HepG2 (cell line): ENCODE results near the gene CBX2. TPM values are rescaled to one million over a fixed set of nuclear protein-coding genes. Genes with fewer than 3 reads are reported as not detected.

ENCODE experiments used
- CBX5 ChIP-seq: sonication (generic); formaldehyde crosslinking; IDR thresholded peaks from 2 replicates; pipeline ENCODE4 v1.4.0; 2020; ENCODE audit warnings: missing genetic modification reagents, borderline replicate concordance
- NCOR1 ChIP-seq: fragments of 200-600 bp; sonication (generic); IDR thresholded peaks from 2 replicates; pipeline ENCODE4 v1.7.0; 2017; ENCODE audit warnings: antibody characterized with exemption, low read length, borderline replicate concordance
- SOX6 ChIP-seq, 2 experiments: fragments of 450-650 bp in 1 of 2; sonication (generic) in 1 of 2; formaldehyde crosslinking in 1 of 2; IDR thresholded peaks; 2 replicates each; pipeline versions ENCODE4 v1.4.0 to v1.6.1; 2017 to 2020; ENCODE audit warnings: antibody characterized with exemption in 1 of 2, mild to moderate bottlenecking in 1 of 2, missing genetic modification reagents in 1 of 2
- TAF15 ChIP-seq: fragments of 200-400 bp; formaldehyde crosslinking; IDR thresholded peaks from one replicate; pipeline ENCODE4 v1.6.1; 2018; ENCODE audit warnings: mild to moderate bottlenecking, low read depth, low read length; ENCODE audit not compliant: poor library complexity, severe bottlenecking
- TBX3 ChIP-seq: fragments of 450-650 bp; IDR thresholded peaks from 2 replicates; pipeline ENCODE4 v1.6.1; 2017; ENCODE audit warnings: antibody characterized with exemption, mild to moderate bottlenecking, inconsistent platforms, borderline replicate concordance
- ZNF788 ChIP-seq: sonication (generic); formaldehyde crosslinking; IDR thresholded peaks from 2 replicates; pipeline ENCODE4 v1.5.0; 2020; ENCODE audit warnings: mild to moderate bottlenecking, missing genetic modification reagents, borderline replicate concordance
- polyA plus RNA-seq, 8 experiments: library from polyadenylated mRNA; depleted of rRNA in 3 of 8; stranded (reverse) in 7 of 8; unstranded in 1 of 8; fragments of >200 nt; fragmentation: Illumina TruSeq in 4 of 8; extraction: Trizol in 4 of 8; gene quantifications; 2 replicates each; pipeline versions ENCODE4 v1.2.1 to v1.2.3, GENCODE V29; 2011 to 2016; ENCODE audit warnings: low read depth in 4 of 8, missing spikeins in 1 of 8, mixed read lengths in 1 of 8; ENCODE audit not compliant: insufficient read depth in 1 of 8
- total RNA-seq, 5 experiments: library from RNA; depleted of rRNA; stranded (reverse); fragments of >200 nt; fragmentation: Illumina TruSeq; extraction: Trizol; gene quantifications; 2 replicates each; pipeline ENCODE4 v1.2.3, GENCODE V29; 2016; ENCODE audit warnings: low read depth in 1 of 5
- TF ChIP-seq, protein P1 (sequence below): sonication (generic); formaldehyde crosslinking; IDR thresholded peaks from 2 replicates; pipeline ENCODE4 v1.5.1; 2020; ENCODE audit warnings: mild to moderate bottlenecking, missing genetic modification reagents, moderate library complexity
- TF ChIP-seq, protein P2 (sequence below): sonication (generic); formaldehyde crosslinking; IDR thresholded peaks from 2 replicates; pipeline ENCODE4 v1.4.0; 2020; ENCODE audit warnings: missing genetic modification reagents
- TF ChIP-seq, protein P3 (sequence below): sonication (generic); formaldehyde crosslinking; IDR thresholded peaks from 2 replicates; pipeline ENCODE4 v1.4.0; 2020; ENCODE audit warnings: missing genetic modification reagents
- TF ChIP-seq, protein P4 (sequence below): sonication (generic); formaldehyde crosslinking; IDR thresholded peaks from 2 replicates; pipeline ENCODE4 v1.8.0; 2022; ENCODE audit warnings: mild to moderate bottlenecking, missing genetic modification reagents, moderate library complexity
- TF ChIP-seq, protein P5 (sequence below): sonication (generic); formaldehyde crosslinking; IDR thresholded peaks from 2 replicates; pipeline ENCODE4 v1.8.0; 2022; ENCODE audit warnings: missing genetic modification reagents, mild to moderate bottlenecking, inconsistent platforms, borderline replicate concordance
- TF ChIP-seq, protein P6 (sequence below): fragments of 450-650 bp; IDR thresholded peaks from 2 replicates; pipeline ENCODE4 v1.6.1; 2016
- TF ChIP-seq, protein P7 (sequence below): sonication (generic); formaldehyde crosslinking; IDR thresholded peaks from 2 replicates; pipeline ENCODE4 v1.4.0; 2020; ENCODE audit warnings: missing genetic modification reagents

Gene CBX2
- total and polyA plus RNA-seq, 2 of the 13 experiments (the other 11 are each of a cell fraction or from before 2014, with no cell fraction given) = 14.5 to 31.1 TPM

DNA sequence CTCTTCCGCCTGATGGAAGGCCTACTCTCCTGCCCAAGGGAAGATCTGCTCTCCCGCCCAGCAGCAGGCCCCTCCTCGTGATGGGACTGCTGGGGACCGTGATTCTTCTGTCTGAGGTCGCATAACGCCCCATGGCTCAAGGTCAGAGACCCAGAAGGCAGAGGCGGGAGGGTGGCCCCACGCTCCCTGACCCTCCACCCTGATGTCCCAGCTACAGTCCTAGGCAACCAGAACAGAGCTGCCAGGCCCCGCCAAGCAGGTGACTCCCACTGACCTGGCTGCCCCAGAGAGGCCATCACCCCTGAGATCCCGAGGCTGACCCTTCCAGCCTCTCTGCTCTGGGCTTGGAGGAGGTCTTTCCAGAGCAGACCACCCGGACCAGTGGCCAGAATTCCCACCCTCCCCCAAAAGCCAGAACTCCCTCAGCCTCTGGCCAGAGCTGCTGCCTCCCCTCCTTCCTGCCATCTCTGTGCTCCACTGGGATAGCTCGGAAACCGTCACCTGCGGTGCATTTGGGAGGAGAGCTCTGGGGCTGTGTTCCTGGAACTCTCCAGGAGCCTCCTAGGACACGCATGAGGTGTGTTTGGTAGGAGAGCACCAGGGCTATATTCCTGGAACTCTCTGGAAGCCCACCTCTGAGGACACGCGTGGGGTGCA is 39.9 kb upstream of the CBX2 start (continued):
- TF ChIP-seq, protein P1, sequence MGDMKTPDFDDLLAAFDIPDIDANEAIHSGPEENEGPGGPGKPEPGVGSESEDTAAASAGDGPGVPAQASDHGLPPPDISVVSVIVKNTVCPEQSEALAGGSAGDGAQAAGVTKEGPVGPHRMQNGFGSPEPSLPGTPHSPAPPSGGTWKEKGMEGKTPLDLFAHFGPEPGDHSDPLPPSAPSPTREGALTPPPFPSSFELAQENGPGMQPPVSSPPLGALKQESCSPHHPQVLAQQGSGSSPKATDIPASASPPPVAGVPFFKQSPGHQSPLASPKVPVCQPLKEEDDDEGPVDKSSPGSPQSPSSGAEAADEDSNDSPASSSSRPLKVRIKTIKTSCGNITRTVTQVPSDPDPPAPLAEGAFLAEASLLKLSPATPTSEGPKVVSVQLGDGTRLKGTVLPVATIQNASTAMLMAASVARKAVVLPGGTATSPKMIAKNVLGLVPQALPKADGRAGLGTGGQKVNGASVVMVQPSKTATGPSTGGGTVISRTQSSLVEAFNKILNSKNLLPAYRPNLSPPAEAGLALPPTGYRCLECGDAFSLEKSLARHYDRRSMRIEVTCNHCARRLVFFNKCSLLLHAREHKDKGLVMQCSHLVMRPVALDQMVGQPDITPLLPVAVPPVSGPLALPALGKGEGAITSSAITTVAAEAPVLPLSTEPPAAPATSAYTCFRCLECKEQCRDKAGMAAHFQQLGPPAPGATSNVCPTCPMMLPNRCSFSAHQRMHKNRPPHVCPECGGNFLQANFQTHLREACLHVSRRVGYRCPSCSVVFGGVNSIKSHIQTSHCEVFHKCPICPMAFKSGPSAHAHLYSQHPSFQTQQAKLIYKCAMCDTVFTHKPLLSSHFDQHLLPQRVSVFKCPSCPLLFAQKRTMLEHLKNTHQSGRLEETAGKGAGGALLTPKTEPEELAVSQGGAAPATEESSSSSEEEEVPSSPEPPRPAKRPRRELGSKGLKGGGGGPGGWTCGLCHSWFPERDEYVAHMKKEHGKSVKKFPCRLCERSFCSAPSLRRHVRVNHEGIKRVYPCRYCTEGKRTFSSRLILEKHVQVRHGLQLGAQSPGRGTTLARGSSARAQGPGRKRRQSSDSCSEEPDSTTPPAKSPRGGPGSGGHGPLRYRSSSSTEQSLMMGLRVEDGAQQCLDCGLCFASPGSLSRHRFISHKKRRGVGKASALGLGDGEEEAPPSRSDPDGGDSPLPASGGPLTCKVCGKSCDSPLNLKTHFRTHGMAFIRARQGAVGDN (CRISPR knock-in tag) = peak; percentile 73
- TF ChIP-seq, protein P2, sequence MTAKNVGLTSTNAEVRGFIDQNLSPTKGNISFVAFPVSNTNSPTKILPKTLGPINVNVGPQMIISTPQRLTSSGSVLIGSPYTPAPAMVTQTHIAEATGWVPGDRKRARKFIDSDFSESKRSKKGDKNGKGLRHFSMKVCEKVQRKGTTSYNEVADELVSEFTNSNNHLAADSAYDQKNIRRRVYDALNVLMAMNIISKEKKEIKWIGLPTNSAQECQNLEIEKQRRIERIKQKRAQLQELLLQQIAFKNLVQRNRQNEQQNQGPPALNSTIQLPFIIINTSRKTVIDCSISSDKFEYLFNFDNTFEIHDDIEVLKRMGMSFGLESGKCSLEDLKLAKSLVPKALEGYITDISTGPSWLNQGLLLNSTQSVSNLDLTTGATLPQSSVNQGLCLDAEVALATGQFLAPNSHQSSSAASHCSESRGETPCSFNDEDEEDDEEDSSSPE (CRISPR knock-in tag) = no peak
- TF ChIP-seq, protein P3, sequence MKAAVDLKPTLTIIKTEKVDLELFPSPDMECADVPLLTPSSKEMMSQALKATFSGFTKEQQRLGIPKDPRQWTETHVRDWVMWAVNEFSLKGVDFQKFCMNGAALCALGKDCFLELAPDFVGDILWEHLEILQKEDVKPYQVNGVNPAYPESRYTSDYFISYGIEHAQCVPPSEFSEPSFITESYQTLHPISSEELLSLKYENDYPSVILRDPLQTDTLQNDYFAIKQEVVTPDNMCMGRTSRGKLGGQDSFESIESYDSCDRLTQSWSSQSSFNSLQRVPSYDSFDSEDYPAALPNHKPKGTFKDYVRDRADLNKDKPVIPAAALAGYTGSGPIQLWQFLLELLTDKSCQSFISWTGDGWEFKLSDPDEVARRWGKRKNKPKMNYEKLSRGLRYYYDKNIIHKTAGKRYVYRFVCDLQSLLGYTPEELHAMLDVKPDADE = no peak
- TF ChIP-seq, protein P4, sequence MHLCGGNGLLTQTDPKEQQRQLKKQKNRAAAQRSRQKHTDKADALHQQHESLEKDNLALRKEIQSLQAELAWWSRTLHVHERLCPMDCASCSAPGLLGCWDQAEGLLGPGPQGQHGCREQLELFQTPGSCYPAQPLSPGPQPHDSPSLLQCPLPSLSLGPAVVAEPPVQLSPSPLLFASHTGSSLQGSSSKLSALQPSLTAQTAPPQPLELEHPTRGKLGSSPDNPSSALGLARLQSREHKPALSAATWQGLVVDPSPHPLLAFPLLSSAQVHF (CRISPR knock-in tag) = no peak
- TF ChIP-seq SOX6 (IDR thresholded peaks at IDR 0.05) (no peak), SOX6 (CRISPR knock-in tag; IDR thresholded peaks at IDR 0.05) (no peak), CBX5 (CRISPR knock-in tag) (no peak), TBX3 (no peak), NCOR1 (peak; percentile 43; the same call in 1 of the 2 replicates), TAF15 (no peak), ZNF788 (CRISPR knock-in tag) (0 out of 2 replicates have a peak, but pooled peaks have one; percentile 43)
- TF ChIP-seq, protein P5, sequence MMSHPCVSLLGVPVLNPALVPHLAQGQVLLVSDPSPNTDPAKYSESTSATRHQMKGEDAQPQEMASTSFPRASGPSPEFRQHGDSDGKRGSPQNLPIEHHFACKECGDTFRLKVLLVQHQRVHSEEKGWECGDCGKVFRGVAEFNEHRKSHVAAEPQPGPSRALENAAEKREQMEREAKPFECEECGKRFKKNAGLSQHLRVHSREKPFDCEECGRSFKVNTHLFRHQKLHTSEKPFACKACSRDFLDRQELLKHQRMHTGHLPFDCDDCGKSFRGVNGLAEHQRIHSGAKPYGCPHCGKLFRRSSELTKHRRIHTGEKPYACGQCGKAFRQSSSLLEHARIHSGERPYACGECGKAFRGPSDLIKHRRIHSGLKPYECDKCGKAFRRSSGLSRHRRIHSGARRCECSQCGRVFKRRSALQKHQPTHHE = no peak
- TF ChIP-seq, protein P6, sequence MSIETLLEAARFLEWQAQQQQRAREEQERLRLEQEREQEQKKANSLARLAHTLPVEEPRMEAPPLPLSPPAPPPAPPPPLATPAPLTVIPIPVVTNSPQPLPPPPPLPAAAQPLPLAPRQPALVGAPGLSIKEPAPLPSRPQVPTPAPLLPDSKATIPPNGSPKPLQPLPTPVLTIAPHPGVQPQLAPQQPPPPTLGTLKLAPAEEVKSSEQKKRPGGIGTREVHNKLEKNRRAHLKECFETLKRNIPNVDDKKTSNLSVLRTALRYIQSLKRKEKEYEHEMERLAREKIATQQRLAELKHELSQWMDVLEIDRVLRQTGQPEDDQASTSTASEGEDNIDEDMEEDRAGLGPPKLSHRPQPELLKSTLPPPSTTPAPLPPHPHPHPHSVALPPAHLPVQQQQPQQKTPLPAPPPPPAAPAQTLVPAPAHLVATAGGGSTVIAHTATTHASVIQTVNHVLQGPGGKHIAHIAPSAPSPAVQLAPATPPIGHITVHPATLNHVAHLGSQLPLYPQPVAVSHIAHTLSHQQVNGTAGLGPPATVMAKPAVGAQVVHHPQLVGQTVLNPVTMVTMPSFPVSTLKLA = no peak
- TF ChIP-seq, protein P7, sequence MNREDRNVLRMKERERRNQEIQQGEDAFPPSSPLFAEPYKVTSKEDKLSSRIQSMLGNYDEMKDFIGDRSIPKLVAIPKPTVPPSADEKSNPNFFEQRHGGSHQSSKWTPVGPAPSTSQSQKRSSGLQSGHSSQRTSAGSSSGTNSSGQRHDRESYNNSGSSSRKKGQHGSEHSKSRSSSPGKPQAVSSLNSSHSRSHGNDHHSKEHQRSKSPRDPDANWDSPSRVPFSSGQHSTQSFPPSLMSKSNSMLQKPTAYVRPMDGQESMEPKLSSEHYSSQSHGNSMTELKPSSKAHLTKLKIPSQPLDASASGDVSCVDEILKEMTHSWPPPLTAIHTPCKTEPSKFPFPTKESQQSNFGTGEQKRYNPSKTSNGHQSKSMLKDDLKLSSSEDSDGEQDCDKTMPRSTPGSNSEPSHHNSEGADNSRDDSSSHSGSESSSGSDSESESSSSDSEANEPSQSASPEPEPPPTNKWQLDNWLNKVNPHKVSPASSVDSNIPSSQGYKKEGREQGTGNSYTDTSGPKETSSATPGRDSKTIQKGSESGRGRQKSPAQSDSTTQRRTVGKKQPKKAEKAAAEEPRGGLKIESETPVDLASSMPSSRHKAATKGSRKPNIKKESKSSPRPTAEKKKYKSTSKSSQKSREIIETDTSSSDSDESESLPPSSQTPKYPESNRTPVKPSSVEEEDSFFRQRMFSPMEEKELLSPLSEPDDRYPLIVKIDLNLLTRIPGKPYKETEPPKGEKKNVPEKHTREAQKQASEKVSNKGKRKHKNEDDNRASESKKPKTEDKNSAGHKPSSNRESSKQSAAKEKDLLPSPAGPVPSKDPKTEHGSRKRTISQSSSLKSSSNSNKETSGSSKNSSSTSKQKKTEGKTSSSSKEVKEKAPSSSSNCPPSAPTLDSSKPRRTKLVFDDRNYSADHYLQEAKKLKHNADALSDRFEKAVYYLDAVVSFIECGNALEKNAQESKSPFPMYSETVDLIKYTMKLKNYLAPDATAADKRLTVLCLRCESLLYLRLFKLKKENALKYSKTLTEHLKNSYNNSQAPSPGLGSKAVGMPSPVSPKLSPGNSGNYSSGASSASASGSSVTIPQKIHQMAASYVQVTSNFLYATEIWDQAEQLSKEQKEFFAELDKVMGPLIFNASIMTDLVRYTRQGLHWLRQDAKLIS (CRISPR knock-in tag) = no peak
